Adrenal gland (tissue), 12 donors: Measurements from ENCODE around the gene SLC9A6. TPM values are rescaled to one million over a fixed set of nuclear protein-coding genes. Genes with fewer than 3 reads are reported as not detected.

Experiments
- DNase-seq, 7 donors: peaks; one replicate each; pipeline ENCODE4 v3.0.0-alpha.2; 2019 to 2020
- H3K27ac ChIP-seq, 5 donors: fragments of 200-600 bp; sonication (generic) in 4 of 5; 1 replicate in 3 of 5; 2 replicates in 2 of 5; pipeline versions ENCODE4 v1.5.1 to v1.8.0; 2016 to 2020; ENCODE audit warnings: mild to moderate bottlenecking in 1 of 5
- H3K27me3 ChIP-seq: fragments of 200-600 bp; 2 replicates; pipeline ENCODE4 v1.8.0; 2021
- H3K36me3 ChIP-seq, 2 donors: fragments of 200-600 bp; replicated peaks in 1 of 2; 1 replicate in 1 of 2; 2 replicates in 1 of 2; pipeline versions ENCODE4 v1.5.1 to v1.8.0; 2018 to 2022
- H3K4me1 ChIP-seq, 2 donors: fragments of 200-600 bp; replicated peaks in 1 of 2; 1 replicate in 1 of 2; 2 replicates in 1 of 2; pipeline versions ENCODE4 v1.5.1 to v1.8.0; 2018 to 2021
- H3K4me3 ChIP-seq, 4 donors: fragments of 200-600 bp; sonication (generic) in 3 of 4; one replicate each; pipeline ENCODE4 v1.5.1; 2016 to 2018
- H3K9me3 ChIP-seq, 3 donors: fragments of 200-600 bp; sonication (generic) in 1 of 3; replicated peaks in 1 of 3; 1 replicate in 2 of 3; 2 replicates in 1 of 3; pipeline versions ENCODE4 v1.5.1 to v1.8.0; 2016 to 2021
- POLR2A ChIP-seq, 2 donors: fragments of 450-650 bp; IDR thresholded peaks; one replicate each; pipeline ENCODE4 v1.6.1; 2017; ENCODE audit warnings: antibody characterized with exemption in 2 of 2, mild to moderate bottlenecking in 2 of 2, moderate library complexity in 1 of 2
- WGBS, 4 donors: extraction: QIAGEN DNeasy Blood & Tissue Kit in 2 of 4; methylation state at CpG; one replicate each; pipeline versions ENCODE4 v1.1.5 to v1.1.7; 2013 to 2017; 5-methylcytosine and 5-hydroxymethylcytosine counted together
- intact Hi-C, 2 donors: fragments of 100-400 bp; cut with DNase I; formaldehyde crosslinking; loops; one replicate each; pipeline versions ENCODE4 v1.14.1 to v1.15.0; 2022 to 2023
- polyA plus RNA-seq, 3 donors: library from polyadenylated mRNA; stranded (reverse); fragments of 200-250 nt in 2 of 3; fragments of 350-450 nt in 1 of 3; fragmentation: Illumina TruSeq in 1 of 3; extraction: RNeasy Lipid Tissue Mini Kit (QIAGEN cat#74804) in 1 of 3; gene quantifications; one replicate each; pipeline ENCODE4 v1.2.3, GENCODE V29; 2013 to 2014
- total RNA-seq, 9 donors: library from RNA; depleted of rRNA in 4 of 9; stranded (reverse); fragments of >200 nt in 4 of 9; fragments of 120-200 nt in 1 of 9; fragmentation: NEBNext Ultra II Directional in 1 of 9; extraction: Animal tissue kit (Norgen Biotek cat#: 25700) in 1 of 9; gene quantifications; one replicate each; pipeline versions ENCODE4 v1.1.0 to v1.2.4, GENCODE V29; 2013 to 2023
- TF ChIP-seq, protein P1 (sequence below), 6 experiments: fragments of 450-650 bp in 4 of 6; fragments of 200-600 bp in 2 of 6; sonication (generic) in 1 of 6; IDR thresholded peaks; 1 replicate in 5 of 6; 2 replicates in 1 of 6; pipeline versions ENCODE4 v1.5.1 to v1.8.0; 2016 to 2021; ENCODE audit warnings: antibody characterized with exemption in 6 of 6, mild to moderate bottlenecking in 2 of 6, moderate library complexity in 1 of 6
- donor health status: healthy with polysubstance abuse.
- donor health status: Bipolar disorder and iron deficiency.
- donor health status: DM: yes; HTN: yes; CAD: no.
- donor health status: DM: no; HTN: no; CAD: no.
- donor health status: DM: no; HTN: no; CAD: no.
- donor health status: DM: yes; HTN: yes; CAD: no.

Gene SLC9A6
- total and polyA plus RNA-seq, 12 donors = 10.0 to 36.2 (median 16.3) TPM

DNA sequence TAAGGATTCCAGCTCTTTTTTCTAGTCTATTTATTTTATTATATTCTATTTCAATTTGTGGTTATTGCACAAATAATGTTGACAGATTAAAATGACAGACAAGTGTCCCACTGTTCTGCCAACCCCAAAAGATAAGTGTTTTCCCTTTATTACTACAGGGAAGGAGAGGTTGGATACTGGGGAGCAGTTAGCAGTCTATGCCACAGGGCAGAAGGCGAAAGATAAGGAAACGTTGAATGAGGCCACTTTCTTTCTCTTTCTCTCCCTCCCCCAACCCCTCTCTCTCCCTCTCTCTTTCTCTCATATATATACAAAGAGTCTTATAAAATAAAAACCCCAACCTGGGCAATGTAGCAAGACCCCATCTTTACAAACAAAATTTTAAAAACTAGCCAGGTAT, 31.6 kb downstream of the SLC9A6 start:
- TF ChIP-seq POLR2A (IDR thresholded peaks at IDR 0.05) = no peak
- TF ChIP-seq, protein P1, sequence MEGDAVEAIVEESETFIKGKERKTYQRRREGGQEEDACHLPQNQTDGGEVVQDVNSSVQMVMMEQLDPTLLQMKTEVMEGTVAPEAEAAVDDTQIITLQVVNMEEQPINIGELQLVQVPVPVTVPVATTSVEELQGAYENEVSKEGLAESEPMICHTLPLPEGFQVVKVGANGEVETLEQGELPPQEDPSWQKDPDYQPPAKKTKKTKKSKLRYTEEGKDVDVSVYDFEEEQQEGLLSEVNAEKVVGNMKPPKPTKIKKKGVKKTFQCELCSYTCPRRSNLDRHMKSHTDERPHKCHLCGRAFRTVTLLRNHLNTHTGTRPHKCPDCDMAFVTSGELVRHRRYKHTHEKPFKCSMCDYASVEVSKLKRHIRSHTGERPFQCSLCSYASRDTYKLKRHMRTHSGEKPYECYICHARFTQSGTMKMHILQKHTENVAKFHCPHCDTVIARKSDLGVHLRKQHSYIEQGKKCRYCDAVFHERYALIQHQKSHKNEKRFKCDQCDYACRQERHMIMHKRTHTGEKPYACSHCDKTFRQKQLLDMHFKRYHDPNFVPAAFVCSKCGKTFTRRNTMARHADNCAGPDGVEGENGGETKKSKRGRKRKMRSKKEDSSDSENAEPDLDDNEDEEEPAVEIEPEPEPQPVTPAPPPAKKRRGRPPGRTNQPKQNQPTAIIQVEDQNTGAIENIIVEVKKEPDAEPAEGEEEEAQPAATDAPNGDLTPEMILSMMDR (IDR thresholded peaks at IDR 0.05) = no peak
- H3K9me3 ChIP-seq = no peaks in the 10 kb centered on the region
- H3K27ac ChIP-seq = no peak overlapping the region
- no peak for DNase-seq
- H3K4me3 ChIP-seq = no peak overlapping the region
- H3K36me3 ChIP-seq = no peaks in the 10 kb centered on the region
- H3K4me1 ChIP-seq = no peaks in the 10 kb centered on the region
- WGBS, 4 donors = 80 to 88% (median 81%) methylated on average over 2 of the region's 2 CpGs
- intact Hi-C loops = no loop called here
- H3K27me3 ChIP-seq = no peaks in the 10 kb centered on the region

DNA sequence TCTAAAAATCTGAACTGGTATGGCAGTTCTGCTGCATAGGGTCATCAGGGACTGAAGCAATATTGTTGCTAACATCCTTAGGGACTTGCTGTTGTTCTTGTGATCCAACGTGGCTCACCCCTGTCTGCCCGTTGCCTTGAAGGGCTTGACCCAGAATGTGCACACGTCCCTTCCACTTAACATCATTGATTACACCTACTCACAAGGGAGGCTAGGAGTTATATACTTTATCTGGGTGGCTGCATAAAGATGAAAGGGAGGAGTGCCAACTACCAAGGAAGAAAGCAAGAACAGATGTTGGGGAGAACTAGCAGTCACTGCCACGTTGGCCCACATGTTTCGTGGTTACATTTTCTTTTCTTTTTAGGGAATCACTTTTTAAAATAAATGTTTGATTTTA, 34.0 kb downstream of the SLC9A6 start:
- Histone ChIP-seq H3K4me1 (no peaks in the 10 kb centered on the region), H3K27me3 (no peaks in the 10 kb centered on the region), H3K36me3 (no peaks in the 10 kb centered on the region), H3K27ac (no peak overlapping the region), H3K4me3 (no peak overlapping the region), H3K9me3 (no peaks in the 10 kb centered on the region)
- 70 to 95% (median 82%) methylated on average over 3 to 5 of the region's 5 CpGs for WGBS, 4 donors
- intact Hi-C loops = no loop called here
- TF ChIP-seq, protein P1 (IDR thresholded peaks at IDR 0.05) = no peak
- TF ChIP-seq POLR2A (IDR thresholded peaks at IDR 0.05) = no peak
- DNase-seq = no peak

DNA sequence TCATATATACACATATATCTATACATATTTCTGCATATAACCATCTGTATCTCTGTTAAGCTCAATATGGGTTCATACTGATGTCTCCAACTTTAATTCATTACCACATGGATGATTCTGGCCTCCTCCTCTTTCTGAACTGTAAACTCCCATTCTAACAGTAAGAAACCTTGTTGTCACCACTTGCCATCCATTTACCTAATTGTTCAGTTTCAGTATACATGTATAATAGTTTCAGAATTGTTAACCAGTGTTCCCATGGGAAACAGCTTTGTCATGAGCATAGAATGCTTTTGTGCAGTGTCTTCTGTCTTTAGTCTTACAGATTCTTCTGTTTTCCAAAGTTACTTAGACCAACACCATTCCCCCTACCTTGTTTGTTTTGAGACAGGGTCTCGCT, 35.9 kb downstream of the SLC9A6 start:
- Histone ChIP-seq H3K4me3 (no peak overlapping the region), H3K27me3 (no peaks in the 10 kb centered on the region), H3K4me1 (no peaks in the 10 kb centered on the region), H3K36me3 (no peaks in the 10 kb centered on the region), H3K27ac (no peak overlapping the region), H3K9me3 (no peaks in the 10 kb centered on the region)
- DNase-seq = no peak
- WGBS, 4 donors = 94 to 100% (median 98%) methylated on average over 1 of the region's 1 CpG
- no peak for TF ChIP-seq POLR2A (IDR thresholded peaks at IDR 0.05)
- TF ChIP-seq, protein P1 (IDR thresholded peaks at IDR 0.05) = no peak
- intact Hi-C loops = loop anchor here in 1 of 2 donors (10.0 kb wide), 1 partner anchor 144 kb away; no protein-coding TSS in a partner anchor

DNA sequence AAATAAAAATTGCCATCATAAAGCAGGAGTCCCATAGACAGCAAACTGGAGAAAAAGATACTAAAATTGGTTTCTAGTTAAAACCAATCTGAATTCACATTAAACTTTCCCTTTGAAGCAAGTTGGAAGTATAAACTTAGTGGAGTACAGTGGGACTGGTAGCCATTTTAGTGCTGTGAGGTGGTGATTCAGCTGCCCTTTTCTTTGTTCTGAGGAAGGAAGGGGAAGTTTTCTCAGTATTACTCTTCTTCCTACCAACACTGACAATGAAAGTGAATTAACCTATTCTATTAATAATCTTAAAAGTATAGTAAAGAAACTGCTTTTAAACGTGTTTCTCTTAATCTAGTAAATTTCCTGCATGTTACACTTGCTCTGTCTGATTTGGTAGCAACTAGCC, 36.7 kb downstream of the SLC9A6 start:
- H3K4me1 ChIP-seq = no peaks in the 10 kb centered on the region
- H3K27ac ChIP-seq = no peak overlapping the region
- DNase-seq = no peak
- TF ChIP-seq, protein P1 (IDR thresholded peaks at IDR 0.05) = no peak
- no peak for TF ChIP-seq POLR2A (IDR thresholded peaks at IDR 0.05)
- WGBS, 4 donors = 42 to 83% (median 62%) methylated on average over 1 of the region's 1 CpG
- no peak overlapping the region for H3K4me3 ChIP-seq
- H3K9me3 ChIP-seq = no peaks in the 10 kb centered on the region
- H3K36me3 ChIP-seq = no peaks in the 10 kb centered on the region
- intact Hi-C loops = loop anchor here in 1 of 2 donors (10.0 kb wide), 1 partner anchor 143 kb away; no protein-coding TSS in a partner anchor
- no peaks in the 10 kb centered on the region for H3K27me3 ChIP-seq
